Measurements from ENCODE around the gene OST4.
"Not testable (repeated sequence)": the region's sequence is repeated elsewhere in the genome, so short reads cannot be mapped to it uniquely, and the experiment has no call there.

Gene OST4

DNA sequence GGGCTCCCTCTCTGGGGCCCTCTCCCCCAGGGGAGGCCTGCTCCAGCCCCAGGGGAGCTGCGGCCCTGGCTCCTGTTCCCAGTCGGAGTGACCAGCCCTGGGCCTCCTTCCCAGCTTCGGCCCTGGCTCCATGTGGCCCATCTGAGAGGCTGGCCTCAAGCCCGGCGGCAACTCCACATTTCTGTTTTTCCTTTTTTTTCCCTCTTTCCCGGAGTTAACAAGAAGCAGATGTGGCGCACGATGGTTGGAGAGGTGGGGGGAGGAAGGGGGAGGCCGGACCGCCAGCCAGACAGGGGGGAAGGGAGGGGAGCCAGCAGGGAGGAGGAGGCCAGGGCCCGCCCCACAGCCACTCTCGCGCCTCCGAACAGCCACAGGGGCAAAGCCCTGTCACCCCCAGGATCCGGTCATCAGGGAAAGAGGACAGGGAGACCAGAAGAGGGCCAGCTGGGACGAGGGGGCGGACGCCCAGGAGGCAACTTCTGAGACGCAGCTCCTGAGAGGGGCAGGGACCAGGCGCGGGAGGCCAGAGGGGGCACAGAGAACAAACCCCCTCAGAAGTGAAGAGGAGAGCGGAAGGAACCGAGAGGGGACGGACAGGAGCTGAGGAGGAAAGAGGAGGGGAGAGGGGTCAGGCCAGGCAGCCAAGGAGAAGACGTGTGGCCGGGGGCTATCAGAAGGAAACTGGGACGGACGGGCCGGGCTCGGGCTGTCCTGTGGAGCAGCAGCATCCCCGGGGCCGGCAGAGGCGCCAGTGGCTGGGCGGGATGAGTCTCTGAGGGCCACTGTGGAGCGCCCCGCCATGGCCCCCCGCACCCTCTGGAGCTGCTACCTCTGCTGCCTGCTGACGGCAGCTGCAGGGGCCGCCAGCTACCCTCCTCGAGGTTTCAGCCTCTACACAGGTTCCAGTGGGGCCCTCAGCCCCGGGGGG, 7.1 kb upstream of the OST4 start, which contains the start of gene EMILIN1:
TSS of gene EMILIN1 (plus strand) at position 349 of the 928 bp plus-strand sequence. CDS start at position 800, 451 bp downstream.
- DNase-seq (ENCODE audit: low read depth): no peak

DNA sequence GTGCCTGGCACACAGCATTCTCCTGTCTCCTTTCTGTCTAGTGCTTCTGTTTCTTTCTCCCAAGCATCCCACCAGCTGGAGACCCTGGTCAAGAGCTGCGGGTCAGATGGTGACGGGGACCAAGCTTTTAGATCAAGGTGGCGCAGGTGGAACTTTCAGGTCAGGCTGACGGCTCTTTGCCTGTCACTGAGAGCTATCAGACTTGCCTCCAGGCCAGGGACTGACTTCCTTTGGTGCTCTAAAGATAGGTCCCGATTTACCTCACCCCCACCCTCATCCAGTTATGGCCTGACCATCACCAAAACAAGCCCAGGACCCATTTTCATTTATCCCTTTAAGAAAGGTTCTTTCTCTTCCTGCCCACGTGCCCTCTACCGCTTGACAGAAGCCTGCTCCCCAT, 5.8 kb upstream of the OST4 start:
- DNase-seq (ENCODE audit: low read depth): no peak

DNA sequence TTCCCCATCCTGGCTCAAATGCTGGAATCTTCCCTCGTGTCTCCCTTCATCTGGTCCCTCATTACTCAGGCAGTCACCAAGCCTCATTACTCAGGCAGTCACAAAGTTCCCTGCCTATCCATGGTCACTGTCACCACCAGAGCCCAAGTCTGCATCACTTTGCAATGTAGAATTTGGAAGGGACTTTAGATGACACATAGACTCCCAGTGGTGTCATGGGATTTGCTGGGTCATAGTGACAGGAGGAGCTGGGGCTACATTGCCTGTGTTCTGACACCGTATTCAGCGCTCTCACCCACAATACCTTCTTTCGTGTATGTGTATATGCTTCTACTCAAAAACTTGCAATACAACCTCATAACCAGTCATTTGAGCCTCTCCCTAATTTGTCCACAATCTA, 4.9 kb upstream of the OST4 start:
- DNase-seq (ENCODE audit: low read depth): no peak

DNA sequence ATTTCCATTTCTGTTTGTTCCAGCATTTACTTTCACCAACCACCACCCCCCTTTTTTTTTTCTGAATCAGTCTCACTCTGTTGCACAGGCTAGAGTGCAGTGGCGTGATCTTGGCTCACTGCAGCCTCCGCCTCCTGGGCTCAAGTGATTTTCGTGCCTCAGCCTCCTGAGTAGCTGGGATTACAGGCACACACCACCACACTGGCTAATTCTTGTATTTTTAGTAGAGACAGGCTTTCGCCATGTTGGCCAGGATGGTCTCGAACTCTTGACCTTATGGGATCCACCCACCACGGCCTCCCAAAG, 4.1 kb upstream of the OST4 start:
- DNase-seq (ENCODE audit: low read depth): not testable (repeated sequence)

DNA sequence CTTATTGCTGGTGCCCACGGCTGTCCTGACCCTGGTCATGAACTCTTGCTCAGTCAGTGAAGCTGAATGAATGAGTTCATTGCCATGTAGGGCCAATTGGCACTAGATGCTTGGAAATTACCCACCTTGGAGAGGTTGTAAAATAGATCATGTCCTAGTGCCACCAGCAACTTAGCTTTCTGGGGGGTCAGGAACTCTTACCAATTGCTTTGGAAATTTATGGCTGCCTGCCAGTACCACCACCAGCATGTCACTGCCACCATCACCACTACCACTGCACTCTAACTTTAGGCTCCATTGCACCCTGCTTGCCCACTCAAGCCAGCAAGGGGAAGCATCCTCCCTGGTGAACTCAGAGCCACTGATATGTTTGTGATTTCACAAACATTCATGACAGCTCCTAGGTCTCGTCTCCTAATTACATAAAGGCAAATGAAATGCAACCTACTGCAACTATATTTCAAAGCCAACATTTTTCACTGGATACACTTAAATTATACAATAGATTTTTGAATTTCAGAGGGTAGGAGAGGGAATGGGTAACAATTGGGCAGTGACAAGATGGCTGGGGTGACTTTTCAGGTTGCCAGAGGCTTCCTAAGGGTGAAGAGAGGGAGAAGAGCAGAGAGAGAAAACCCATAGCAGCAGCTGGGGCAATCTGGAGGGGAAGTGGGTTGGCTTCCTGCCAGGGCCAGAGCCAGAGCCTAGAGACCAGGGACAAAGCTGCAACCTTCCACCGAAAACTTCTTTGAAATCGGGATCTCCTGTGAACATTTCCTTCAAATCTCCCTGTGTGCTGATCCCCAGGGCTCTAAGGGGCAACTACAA, 3.5 kb upstream of the OST4 start:
- no peak for DNase-seq (ENCODE audit: low read depth)

DNA sequence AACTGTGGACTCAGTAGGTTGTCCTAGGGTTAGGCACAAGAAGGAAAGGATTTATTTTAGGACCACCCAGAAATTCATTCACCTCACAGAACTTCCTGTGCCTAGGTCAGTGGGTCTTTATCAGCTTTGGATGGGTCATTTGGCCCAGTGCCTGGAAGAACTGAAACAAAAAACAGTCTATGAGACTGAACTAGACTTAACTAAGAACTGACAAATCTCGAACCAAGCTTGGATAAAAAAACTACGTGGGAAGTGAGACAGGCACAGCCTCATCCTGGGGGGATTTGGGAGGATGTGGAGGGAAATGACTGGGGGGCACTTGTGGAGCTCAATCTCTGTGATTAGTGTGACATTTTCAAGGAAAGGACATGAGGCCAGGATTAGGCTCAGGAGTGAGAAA, 2.3 kb upstream of the OST4 start:
- DNase-seq (ENCODE audit: low read depth): no peak

DNA sequence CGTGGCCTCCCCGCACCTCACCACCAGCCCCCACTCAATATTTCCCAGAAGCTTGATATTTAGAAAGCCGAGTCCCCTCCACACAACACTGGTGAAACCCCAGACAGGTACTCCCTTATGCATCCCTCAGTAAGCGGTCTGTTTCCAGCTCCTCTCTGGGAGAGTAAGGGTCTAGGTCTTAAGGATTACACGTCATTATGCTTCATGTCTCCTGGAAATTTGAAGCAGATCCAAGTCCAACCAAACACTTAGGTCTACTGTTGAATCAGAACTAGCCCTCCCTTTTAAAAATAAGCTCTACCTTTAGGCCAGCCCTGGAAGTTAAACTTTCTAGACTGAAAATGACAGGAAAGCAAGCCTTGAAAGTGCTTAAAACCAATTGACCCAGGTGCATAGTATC, 1.5 kb upstream of the OST4 start:
- DNase-seq (ENCODE audit: low read depth): no peak

DNA sequence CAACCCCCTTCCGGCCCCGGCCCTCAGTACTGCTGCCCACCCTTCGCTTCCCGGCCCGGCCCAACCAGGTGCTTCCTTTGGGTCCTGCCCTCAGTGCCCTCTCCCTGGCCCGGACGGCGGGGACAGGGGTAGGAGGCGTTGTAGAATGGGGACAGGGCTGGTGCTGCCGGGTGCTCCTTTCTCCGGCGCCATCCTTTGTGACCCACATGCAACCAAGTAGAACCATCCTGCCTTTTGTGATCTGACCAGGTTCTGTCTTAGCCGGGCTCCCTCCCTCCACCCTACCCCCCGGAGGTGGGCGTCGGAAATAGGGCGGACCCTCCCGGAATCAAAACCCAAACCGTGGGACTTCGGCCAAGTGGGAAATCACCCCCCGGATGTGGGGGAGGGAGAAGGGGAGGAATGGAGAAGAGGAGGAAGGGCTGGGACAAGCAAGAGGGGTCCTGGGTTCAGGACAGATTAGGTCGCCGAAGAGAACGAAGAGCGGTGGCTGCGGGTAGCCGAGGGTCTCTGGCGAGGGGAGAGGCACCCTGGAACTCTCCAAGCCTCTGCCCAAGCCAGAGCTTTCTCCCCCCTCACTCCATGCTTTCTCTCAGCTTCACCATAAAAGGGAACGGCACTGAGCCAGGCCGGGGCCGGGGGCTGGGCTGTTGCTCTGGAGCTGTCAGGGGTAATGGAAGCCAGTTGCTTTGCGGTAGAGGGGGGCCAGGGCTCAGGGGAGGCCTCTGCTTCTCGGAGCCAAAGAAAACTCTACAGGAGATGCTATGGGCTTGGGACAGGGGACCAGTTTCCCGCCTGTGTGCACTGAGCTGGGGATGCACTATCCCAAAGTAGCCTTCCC, 756 bp upstream of the OST4 start:
- no peak for DNase-seq (ENCODE audit: low read depth)

DNA sequence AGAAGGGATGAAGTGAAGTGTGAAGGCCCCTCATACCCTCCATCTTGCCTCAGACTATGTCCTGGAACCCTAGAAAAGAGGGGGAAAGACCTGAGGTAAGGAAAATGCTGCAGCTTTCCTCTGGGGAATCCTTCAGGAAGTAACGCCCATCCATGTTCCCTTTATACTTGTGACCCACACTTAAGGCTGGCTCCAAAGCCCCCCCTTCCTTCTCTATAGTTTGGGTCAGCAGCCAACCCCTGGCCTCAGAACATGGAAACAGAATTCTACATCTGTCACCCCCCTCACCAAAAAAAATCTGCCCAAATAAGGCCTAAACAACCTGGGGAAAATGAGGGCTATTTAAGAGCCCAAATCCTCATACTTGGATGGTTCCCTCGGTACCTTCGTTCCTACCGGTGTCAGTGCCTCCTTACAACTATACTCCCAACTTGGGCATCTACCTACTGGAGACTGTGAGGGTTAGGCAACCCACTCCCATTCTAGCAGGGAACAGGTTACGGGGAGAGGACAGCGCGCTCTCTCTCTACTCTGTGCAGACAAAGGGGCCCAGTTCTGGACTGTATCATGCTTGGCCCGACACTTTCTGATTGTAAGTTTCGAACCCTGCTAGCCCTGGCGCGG, 689 bp downstream of the OST4 start:
- DNase-seq (ENCODE audit: low read depth): no peak

DNA sequence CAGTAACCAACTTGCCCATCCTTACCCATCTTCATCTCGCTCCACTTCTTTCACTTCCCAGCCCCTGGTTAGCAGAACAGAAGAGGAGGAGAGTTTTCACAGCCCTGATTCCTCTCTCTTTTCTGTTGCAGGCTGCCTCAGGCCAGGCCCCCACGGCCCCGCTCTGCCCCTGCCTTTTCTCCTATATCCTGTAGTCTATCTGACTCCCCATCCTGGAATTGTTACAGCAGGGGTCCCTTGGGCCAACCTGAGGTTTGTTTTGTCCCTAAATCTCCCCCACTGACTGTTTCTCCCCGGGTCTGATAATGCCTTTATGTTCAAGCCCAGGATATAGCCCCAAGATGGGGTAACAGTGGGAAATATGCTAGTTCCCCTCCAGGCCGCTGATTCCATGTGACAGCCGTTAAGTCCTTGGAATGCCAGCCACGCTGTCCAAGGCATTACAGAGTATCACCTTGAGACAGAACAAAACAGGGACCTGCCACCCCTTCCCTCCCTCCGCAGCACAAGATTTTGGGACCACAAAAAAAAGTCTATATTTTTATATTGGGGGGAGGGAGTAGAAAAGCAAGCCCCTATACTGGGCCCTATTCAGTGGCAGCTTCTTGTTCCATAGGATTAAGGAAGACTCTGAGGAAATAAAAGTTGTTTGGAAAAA, 1.4 kb downstream of the OST4 start:
- DNase-seq (ENCODE audit: low read depth): no peak

DNA sequence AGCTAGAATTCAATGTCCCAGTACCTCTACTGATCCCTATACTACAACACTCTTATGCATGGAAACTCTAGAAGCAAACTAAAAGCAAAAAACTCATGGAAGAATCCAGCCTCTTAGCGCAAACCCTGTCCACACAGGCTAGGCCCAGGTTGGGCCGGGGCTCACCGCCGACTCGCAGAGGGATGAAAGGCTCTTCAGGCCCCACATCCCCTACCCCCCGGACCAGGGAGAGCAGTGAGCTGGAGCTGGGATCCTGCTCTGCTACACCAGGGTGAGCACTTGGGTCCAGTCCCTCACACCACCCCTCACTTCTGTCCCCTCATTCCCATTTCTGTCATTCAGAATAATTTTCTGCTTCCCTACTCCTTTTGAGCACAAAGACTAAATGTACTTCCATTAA, 2.0 kb downstream of the OST4 start:
- no peak for DNase-seq (ENCODE audit: low read depth)

DNA sequence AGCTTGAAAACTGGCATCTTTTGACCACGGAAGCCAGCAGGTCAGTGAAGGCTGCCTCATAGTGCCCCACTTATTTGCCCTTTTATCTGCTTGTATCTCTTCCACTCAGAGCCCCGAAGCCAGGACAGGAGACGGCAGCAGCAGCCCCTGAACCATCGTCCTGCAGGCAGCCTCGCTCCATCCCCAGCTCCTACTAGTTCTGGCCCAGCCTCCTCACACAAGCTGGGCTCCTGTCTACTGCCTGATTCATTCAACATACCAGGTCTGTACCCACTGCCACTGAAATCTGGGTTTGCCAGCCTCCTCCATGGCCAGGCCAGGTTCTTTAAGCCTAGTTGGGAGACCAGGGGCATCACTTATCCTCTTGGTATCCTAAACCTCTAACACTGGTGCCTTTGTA, 4.1 kb downstream of the OST4 start:
- no peak for DNase-seq (ENCODE audit: low read depth)

DNA sequence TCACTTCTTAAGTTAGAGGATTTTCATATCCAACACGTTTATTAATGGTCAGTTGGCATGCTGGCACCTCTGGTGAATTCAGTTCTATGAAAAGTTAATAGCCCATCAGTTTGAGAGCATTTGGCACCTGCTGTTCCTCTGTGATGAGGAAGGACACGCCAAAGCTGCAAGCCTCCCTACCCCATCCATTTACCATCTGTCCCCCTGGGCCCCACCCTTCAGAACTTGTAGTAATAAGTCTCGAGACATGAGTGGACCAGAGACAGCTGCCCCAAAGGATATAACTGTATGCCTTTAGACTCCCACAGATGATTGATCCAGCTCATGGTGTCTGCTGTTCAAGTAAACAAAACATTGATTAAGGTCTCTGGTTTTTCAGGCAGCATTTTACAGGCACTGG, 6.3 kb downstream of the OST4 start:
- no peak for DNase-seq (ENCODE audit: low read depth)

DNA sequence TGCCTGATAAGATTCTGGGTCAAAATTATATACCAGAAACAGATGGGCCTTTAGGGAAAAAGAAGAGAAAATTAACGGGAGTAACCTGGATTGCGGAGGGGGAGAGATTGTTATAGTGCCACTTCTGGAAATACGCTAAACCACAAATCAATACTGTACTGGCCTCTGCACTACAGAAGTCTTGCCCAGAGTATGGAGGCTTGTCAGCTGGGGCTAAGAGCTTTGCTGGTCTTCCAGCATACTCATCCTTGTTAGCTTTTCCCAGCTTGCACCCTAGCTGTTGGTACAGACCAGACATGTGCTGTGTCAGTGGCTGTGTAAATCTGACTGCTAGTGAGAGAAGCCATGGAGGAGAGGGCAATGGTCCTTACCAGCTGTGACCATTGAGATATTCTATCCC, 11.1 kb downstream of the OST4 start:
- no peak for DNase-seq (ENCODE audit: low read depth)

DNA sequence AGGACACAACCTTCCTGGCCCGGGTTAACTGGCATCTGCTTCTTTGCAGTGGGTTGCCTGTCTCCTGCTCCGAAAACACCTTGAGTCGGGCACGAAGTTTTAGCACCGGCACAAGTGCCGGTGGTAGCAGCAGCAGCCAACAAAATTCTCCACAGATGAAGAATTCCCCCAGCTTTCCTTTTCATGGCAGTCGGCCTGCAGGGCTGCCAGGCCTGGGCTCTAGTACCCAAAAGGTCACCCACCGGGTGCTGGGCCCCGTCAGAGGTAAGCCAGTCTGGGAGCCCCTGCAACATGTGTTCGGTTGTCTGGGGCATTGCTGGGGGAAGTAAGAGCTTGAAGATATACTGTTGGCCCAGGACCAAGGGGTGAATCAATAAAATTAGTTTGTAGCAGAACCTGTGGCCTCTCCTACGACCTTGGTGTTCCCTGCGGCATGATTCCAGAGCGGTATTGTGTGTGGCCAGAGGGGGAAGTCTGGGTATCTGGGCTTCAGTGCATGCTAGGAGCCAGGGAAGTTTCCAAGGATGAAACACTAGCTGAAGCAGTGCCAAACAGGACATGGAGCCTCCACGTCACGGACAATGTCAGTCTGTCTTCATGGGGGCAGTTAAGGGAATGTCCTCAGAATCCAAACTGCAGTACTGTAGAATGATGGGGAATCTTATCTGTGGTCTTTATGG, 12.2 kb downstream of the OST4 start:
- DNase-seq (ENCODE audit: low read depth): no peak

DNA sequence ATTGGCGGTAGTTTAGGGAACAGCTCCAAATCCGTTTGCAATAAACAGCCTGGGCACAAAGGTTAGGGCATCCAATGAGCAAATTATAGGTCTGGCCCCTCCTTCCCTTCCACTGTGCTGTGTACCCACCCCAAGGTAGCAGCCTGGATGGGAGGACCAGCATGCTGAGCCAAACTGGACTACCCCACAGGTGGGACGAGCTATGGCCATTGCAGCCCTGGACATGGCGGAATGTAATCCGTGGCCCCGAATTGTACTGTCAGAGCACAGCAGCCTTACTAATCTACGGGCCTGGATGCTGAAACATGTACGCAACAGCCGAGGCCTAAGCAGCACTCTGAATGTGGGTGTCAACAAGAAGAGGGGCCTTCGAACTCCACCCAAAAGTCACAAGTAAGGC, 13.2 kb downstream of the OST4 start:
- no peak for DNase-seq (ENCODE audit: low read depth)

DNA sequence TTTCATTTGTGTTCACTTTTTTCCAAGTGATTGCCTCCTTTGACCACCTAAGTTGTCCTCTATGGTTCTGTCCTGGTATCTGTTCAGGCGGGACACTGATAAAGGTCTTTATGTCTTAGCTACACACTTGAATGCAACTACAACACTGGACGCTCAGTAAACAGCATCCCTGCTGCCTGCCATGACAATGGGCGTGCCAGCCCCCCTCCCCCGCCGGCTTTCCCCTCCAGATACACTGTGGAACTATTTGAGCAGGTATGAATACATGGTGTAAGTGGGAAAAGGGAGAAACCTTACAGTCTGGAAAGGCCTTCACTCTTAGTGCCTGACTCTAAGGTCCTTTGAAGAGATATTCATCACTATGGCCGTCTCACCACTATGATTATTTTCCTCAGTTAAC, 14.3 kb downstream of the OST4 start:
- DNase-seq (ENCODE audit: low read depth): no peak

DNA sequence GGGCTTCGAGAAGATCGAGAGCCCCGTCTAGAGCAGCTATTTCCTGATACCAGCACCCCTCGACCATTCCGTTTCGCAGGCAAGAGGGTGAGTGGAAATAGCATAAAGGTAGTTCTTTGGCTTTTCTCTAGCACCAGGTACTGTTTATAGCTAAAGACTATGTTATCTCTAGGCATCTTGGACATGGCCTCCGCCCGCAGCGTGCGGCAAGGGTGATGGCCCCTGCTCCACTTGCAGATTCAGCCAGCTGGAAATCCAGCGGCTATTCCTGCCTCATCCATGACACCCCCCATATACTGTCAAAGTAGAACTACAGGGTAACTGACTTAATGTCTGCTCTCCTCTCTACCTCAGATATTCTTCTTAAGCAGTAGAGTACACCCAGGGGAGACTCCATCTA, 16.7 kb downstream of the OST4 start:
- DNase-seq (ENCODE audit: low read depth): no peak

DNA sequence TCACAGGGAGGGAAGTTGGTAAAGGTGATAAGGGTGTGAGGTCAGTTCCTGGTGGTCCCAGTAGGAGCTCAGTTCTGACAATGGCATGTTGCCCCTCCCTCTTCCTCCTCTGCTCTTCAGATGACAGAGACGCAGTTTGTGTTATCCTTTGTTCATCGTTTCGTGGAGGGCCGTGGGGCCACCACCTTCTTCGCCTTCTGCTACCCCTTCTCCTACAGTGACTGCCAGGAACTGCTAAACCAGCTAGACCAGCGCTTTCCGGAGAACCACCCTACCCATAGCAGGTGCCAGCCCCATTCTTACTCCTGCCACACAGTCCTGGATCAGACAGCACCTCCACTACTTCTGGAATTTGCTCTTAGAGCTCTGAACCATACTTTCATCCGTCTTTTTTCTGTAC, 17.7 kb downstream of the OST4 start:
- DNase-seq (ENCODE audit: low read depth): no peak

DNA sequence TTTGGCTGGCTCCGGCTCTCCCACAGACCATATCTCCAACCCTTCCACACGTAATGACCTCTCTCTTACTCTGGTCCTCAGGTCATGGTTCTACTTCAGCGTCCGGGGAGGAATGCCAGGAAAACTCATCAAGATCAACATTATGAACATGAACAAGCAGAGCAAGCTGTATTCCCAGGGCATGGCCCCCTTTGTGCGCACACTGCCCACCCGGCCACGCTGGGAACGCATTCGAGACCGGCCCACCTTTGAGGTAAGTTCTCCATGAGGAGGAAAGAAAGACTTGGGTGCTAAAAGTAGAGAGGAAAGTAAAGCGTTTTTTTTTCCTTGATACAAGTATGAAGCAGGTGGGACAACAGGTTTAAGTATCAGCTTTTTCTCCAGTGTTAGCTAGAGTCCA, 18.1 kb downstream of the OST4 start:
- DNase-seq (ENCODE audit: low read depth): no peak

Data from activated T-helper 1 cell treated with Interleukin-2 at 50 U/mL for 16 hours (primary cell).